ENCODE measurements around the gene GGT6. TPM values are rescaled to one million over a fixed set of nuclear protein-coding genes. Genes with fewer than 3 reads are reported as not detected.
"Not testable (repeated sequence)": the region's sequence is repeated elsewhere in the genome, so short reads cannot be mapped to it uniquely, and the experiment has no call there.

Gene GGT6
- not detected for polyA plus RNA-seq (2012; ENCODE audit: insufficient read depth, insufficient read length)

- H3K4me3 ChIP-seq (ENCODE audit: low read length) = no peak within 1 kb of the TSS
- DNase-seq (ENCODE audit: low read depth, low spot score) = no peak
Measured at GRCh38 chr17:4560421-4560820, at the start of gene GGT6. TSS of gene GGT6 (minus strand) at chr17:4560577. CDS start at chr17:4560521, 56 bp downstream.

- H3K4me3 ChIP-seq (ENCODE audit: low read length) = no peak overlapping the region
- DNase-seq (ENCODE audit: low read depth, low spot score) = no peak
Measured at GRCh38 chr17:4610162-4610561, 49.8 kb upstream of the GGT6 start.

- H3K4me3 ChIP-seq (ENCODE audit: low read length) = no peak overlapping the region
- no peak for DNase-seq (ENCODE audit: low read depth, low spot score)
Measured at GRCh38 chr17:4609761-4610160, 49.4 kb upstream of the GGT6 start.

- no peak overlapping the region for H3K4me3 ChIP-seq (ENCODE audit: low read length)
- DNase-seq (ENCODE audit: low read depth, low spot score) = no peak
Measured at GRCh38 chr17:4607773-4608187, 47.4 kb upstream of the GGT6 start.

GRCh38 chr17:4607261-4607741 lies 46.9 kb upstream of the GGT6 start:
- no peak for DNase-seq (ENCODE audit: low read depth, low spot score)
- H3K4me3 ChIP-seq (ENCODE audit: low read length) = no peak overlapping the region

- H3K4me3 ChIP-seq (ENCODE audit: low read length) = no peak overlapping the region
- no peak for DNase-seq (ENCODE audit: low read depth, low spot score)
Measured at GRCh38 chr17:4605826-4606225, 45.4 kb upstream of the GGT6 start.

- not testable (repeated sequence) for DNase-seq (ENCODE audit: low read depth, low spot score)
Measured at GRCh38 chr17:4604736-4605135, 44.4 kb upstream of the GGT6 start.

GRCh38 chr17:4604111-4604644 lies 43.8 kb upstream of the GGT6 start:
- no peak overlapping the region for H3K4me3 ChIP-seq (ENCODE audit: low read length)
- DNase-seq (ENCODE audit: low read depth, low spot score) = no peak

More at GRCh38 chr17:4604736-4605135, 44.4 kb upstream of the GGT6 start:
- not testable (repeated sequence) for H3K4me3 ChIP-seq (ENCODE audit: low read length)

GRCh38 chr17:4602041-4602440 lies 41.7 kb upstream of the GGT6 start:
- DNase-seq (ENCODE audit: low read depth, low spot score) = no peak
- no peak overlapping the region for H3K4me3 ChIP-seq (ENCODE audit: low read length)

GRCh38 chr17:4601326-4601725 lies 40.9 kb upstream of the GGT6 start:
- no peak overlapping the region for H3K4me3 ChIP-seq (ENCODE audit: low read length)
- DNase-seq (ENCODE audit: low read depth, low spot score) = no peak

GRCh38 chr17:4600563-4600962 lies 40.2 kb upstream of the GGT6 start:
- DNase-seq (ENCODE audit: low read depth, low spot score) = no peak
- H3K4me3 ChIP-seq (ENCODE audit: low read length) = no peak overlapping the region

- no peak overlapping the region for H3K4me3 ChIP-seq (ENCODE audit: low read length)
- DNase-seq (ENCODE audit: low read depth, low spot score) = no peak
Measured at GRCh38 chr17:4599505-4600281, 39.3 kb upstream of the GGT6 start.

- DNase-seq (ENCODE audit: low read depth, low spot score) = no peak
- H3K4me3 ChIP-seq (ENCODE audit: low read length) = no peak overlapping the region
Measured at GRCh38 chr17:4598776-4599504, 38.6 kb upstream of the GGT6 start.

GRCh38 chr17:4597975-4598374 lies 37.6 kb upstream of the GGT6 start:
- no peak overlapping the region for H3K4me3 ChIP-seq (ENCODE audit: low read length)
- DNase-seq (ENCODE audit: low read depth, low spot score) = no peak

- no peak for DNase-seq (ENCODE audit: low read depth, low spot score)
- no peak overlapping the region for H3K4me3 ChIP-seq (ENCODE audit: low read length)
Measured at GRCh38 chr17:4596636-4597380, 36.4 kb upstream of the GGT6 start.

- H3K4me3 ChIP-seq (ENCODE audit: low read length); DNase-seq (ENCODE audit: low read depth, low spot score): not testable (repeated sequence)
Measured at GRCh38 chr17:4595685-4596342, 35.4 kb upstream of the GGT6 start.

GRCh38 chr17:4594931-4595684 lies 34.7 kb upstream of the GGT6 start:
- peak; percentile 53 for DNase-seq (ENCODE audit: low read depth, low spot score)
- peak overlapping the region; percentile 42 for H3K4me3 ChIP-seq (ENCODE audit: low read length)

GRCh38 chr17:4594406-4594805 lies 34.0 kb upstream of the GGT6 start:
- H3K4me3 ChIP-seq (ENCODE audit: low read length) = no peak overlapping the region
- DNase-seq (ENCODE audit: low read depth, low spot score) = no peak

Measured in Jurkat, Clone E6-1 (cell line).